Posterior cingulate gyrus (tissue), 11 donors: ENCODE results near the gene AGXT.

Source experiments
- DNase-seq, 10 donors: peaks; one replicate each; pipeline versions ENCODE4 v3.0.0 to v3.0.0-alpha.2; 2020 to 2021; ENCODE audit warnings: mixed read lengths in 3 of 10
- intact Hi-C: fragments of 100-400 bp; cut with DNase I; formaldehyde crosslinking; loops from one replicate; pipeline ENCODE4 v1.15.1; 2023

The AGXT gene

DNA sequence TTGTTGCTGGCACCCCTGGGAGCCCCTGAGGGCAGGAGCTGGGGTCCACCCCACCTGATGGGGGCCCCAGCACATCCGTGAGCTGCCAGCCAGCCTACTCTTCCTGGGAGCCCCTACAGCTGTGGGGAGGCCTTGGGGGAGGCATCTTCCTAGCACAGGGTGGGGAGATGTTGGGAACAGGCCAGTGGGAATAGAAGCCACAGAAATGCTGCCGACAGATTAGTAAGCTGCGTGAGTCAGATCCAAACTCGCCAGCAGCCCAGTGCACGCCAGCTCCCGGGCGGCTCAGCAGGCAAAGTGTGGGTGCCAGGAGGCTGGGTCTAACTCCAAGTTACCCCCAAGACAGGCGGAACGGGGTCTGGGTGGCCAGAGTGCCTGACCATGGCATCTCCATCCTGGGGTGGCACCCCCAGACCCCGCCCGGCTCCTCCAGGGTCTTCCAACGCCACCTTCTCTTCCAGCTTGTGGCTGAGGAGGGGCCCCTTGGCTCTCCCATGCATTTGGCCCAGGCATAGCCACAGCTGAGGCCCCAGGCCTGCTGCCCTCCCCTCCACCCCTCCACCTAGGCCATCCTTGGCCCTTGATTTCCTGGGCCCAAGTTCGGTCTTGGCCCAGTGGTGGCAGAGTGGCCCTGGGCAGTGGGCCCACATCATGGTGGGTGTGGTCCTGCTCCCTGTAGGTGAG lies 52.8 kb downstream of the AGXT start:
- intact Hi-C loops: no loop called here
- peak in 9 of 10 donors; percentile 8 to 94 (median 67) for DNase-seq

GRCh38 chr2:240921995-240922244 lies 53.3 kb downstream of the AGXT start:
- peak in 6 of 10 donors; percentile 1 to 29 (median 5) for DNase-seq
- intact Hi-C loops: no loop called here

DNA sequence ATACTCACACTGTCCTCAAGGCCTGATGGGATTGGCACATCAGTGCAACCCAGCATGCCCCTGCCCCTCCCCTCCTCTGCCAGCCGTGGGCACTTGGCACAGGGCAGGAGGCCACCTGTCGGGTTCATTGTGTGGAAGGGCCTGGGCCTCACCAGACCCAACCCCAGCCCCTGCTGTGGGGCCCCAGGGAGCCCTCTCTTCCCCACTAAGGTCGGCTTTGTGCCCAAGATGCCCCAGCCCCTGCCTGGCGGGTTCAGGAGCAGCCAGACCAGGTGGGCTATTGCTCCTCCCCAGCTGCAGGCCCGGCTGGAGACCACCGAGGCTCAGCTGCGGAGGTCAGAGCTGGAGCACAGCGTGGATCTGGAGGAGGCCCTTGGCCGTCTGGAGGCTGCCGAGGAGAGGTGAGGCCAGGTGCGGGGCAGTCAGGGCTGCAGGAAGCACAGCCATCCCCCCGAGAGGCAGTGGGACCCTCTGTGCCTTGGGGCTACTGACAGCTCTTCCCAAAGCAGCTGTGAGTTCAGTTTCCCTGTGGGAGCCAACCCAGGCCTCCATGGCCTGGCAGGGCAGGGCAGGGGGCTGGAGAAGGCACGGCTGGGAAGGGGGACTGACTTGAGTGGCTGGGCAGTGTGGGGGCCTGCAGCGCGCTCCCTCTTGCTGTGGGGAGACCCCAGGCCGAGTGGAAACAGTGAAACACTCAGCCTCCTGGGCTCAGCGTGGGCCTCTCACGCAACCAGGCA lies 53.8 kb downstream of the AGXT start:
- intact Hi-C loops: no loop called here
- DNase-seq: peak in 8 of 10 donors; percentile 3 to 61 (median 14)

- peak in 8 of 10 donors; percentile 3 to 51 (median 7) for DNase-seq
- intact Hi-C loops: no loop called here
These were observed 54.4 kb downstream of the AGXT start for GRCh38 chr2:240922982-240923537.

GRCh38 chr2:240925191-240925567 lies 56.6 kb downstream of the AGXT start:
- intact Hi-C loops: no loop called here
- DNase-seq: peak in 8 of 10 donors; percentile 5 to 65 (median 8)

DNA sequence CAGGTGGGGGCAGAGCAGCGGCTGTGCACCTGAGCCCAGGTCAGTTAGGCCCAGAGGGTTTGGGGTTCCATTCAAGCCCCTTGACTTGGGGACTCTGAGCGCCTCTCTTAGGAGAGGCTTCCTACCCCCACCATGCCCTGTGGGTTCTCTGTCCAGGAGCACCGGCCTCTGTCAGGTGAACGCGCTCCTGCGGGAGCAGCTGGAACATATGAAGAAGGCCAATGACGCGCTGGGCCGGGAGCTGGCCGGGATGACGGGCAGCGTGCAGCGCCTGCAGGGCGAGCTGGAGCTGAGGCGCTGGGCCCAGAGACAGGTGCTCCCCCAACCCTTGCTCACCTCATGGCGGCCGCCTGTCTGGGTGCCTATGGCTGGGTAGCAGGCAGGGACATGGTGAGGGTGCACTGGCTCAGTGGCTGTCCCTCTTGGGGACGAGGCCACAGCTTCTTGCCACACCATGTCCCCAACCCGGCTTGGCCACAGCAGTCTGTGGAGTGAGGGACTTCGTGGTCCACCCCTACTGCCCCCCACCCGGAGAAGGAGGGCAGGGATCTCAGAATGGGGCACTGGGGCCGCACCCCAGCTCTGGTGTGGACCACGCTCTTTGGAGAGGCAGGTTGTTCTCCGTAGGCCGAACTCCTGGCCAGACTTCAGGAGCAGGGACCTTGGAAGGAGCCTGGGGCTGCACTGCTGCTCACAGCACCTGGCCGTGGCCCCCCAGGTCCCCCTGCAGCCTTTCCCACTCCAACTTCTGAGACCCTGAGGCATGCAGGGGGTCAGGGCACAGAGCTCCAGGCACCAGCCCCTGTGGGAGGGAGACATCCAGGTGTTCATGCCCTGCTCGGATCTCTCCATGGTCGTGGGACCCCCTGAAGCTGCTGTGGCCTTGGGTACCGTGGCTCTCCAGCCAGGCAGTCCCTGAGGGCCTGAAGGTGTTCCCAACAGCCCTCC lies 57.2 kb downstream of the AGXT start:
- DNase-seq: peak in 9 of 10 donors; percentile 2 to 74 (median 8)
- intact Hi-C loops: no loop called here

DNA sequence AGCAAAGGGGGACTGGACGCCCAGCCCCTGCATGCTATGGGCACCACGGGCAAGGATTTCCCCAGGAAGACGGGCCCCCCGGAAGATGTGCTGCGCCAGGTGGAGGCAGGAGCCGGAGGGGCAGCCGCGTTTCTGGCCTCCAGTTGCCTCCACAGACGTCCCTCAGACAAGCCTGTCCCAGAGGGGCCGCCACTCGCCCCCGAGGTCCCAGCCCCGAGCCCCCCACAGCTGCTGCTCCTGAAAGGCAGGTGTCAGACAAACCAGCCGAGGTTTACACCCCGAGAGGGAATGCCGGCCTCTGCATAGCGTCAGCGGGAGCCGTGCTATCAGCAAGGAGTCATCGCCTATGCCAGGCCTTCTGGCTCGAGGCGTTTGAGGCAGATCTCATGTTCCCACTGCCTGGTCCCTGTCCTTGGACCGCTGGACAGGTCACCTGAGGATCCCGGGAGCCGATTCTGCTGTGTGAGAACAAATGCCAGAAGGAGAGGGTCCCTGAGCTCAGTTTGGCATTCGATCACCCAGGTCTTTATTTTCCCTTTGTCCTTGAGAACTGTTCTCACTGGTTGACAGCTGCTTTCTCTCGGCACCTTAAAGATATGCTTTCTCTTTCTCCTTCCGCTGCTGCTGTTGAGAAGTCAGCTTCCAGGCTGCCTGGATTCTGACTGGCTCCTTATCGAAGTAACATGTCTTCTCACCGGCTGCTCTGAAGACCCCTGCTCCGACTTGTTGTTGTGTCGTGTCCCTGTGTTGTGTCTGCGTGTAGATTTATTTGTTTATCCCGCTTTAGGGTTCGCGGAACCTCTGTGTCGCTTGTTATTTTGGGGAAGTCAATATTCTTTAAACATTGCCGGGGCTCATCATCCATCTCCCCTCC lies 58.1 kb downstream of the AGXT start:
- intact Hi-C loops: no loop called here
- DNase-seq: peak in 9 of 10 donors; percentile 5 to 82 (median 9)

GRCh38 chr2:240927390-240927781 lies 58.8 kb downstream of the AGXT start:
- peak in 2 of 10 donors; percentile 6 to 7 for DNase-seq

GRCh38 chr2:240928476-240929363 lies 60.1 kb downstream of the AGXT start:
- DNase-seq: peak in 7 of 10 donors; percentile 1 to 66 (median 5)
- intact Hi-C loops: no loop called here

More at GRCh38 chr2:240927390-240927781, 58.8 kb downstream of the AGXT start:
- intact Hi-C loops: no loop called here

DNA sequence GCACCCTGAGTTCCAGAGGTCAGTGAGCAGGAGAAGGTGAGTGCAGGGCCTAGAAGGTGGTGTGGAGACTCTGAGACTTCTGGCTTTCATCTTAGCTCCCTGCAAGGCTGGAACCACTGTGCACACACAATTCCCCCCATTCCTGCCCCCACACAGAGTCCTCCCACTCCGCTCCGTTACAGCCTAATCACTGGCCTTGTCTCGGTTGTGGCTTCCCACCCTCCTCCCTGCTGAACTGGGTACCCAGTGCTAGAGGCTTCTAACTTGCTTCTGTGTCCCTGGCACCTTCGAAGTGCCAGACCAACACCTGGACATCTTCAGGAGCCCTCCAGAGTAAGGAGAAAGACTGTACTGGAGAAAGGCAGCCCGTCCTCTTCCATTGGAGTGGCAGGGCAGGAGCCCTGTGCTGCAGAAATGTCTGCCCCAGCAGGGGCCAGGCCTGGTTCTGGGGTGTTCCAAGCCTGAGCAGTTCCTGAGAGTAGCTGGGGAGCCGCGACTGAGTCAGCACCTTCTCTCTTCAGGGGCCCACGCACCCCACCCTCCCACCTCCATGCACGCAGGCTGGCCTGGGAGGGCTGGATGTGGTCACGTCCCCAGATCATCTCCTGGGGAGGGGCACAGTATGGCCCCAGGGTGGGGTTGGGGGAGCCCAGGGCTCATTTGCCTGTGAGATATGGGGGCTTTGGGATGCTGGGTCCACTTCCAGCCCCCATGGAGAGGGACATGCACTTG lies 60.9 kb downstream of the AGXT start:
- DNase-seq: peak in 8 of 10 donors; percentile 1 to 68 (median 13)
- intact Hi-C loops: no loop called here
